ENCODE data around the gene ELF5. TPM values are rescaled to one million over a fixed set of nuclear protein-coding genes. Genes with fewer than 3 reads are reported as not detected.

The ELF5 gene
- total and polyA plus RNA-seq, 2 experiments from 2014 or later: not detected

GRCh38 chr11:34558211-34558610, 44.6 kb upstream of the ELF5 start:
- no peak overlapping the region for H3K9ac ChIP-seq
- no peaks in the 10 kb centered on the region for H3F3A ChIP-seq (ENCODE audit: insufficient read depth)
- no peaks in the 10 kb centered on the region for H3K9me2 ChIP-seq (ENCODE audit: insufficient read depth)
- H3K4me3 ChIP-seq: no peak overlapping the region
- H3K79me2 ChIP-seq (ENCODE audit: insufficient read depth): no peaks in the 10 kb centered on the region
- WGBS, 2 experiments (ENCODE audit: low coverage in 1 of 2, low lambda C conversion rate in 2 of 2, missing lambda C conversion rate in 2 of 2): 24 to 31% methylated on average over 1 of the region's 1 CpG
- no peaks in the 10 kb centered on the region for H3K36me3 ChIP-seq (ENCODE audit: low read depth)
- in situ Hi-C loops (cut with MboI): no loop called here
- H3K27me3 ChIP-seq (replicated peaks; ENCODE audit: insufficient read depth): peaks cover 22% of the 10 kb centered on the region; the same call in 1 of the 2 replicates
- no peak overlapping the region for H3K4me2 ChIP-seq (ENCODE audit: unreplicated experiment)
- no peak overlapping the region for H3K27ac ChIP-seq
- DNase-seq: no peak
- no peaks in the 10 kb centered on the region for H3K4me1 ChIP-seq (ENCODE audit: insufficient read depth)
- H2AFZ ChIP-seq: no peak overlapping the region
- no peaks in the 10 kb centered on the region for H3K9me3 ChIP-seq (ENCODE audit: low read depth)
- no peaks in the 10 kb centered on the region for H4K20me1 ChIP-seq (ENCODE audit: insufficient read depth)
- no peak for TF ChIP-seq EZH2phosphoT487 (IDR thresholded peaks at IDR 0.05; ENCODE audit: insufficient read depth, low read depth)
- TF ChIP-seq EZH2 (IDR thresholded peaks at IDR 0.05; ENCODE audit: insufficient read depth, poor library complexity, severe bottlenecking): no peak

- in situ Hi-C loops (cut with MboI): no loop called here
Observed at GRCh38 chr11:34552270-34552669, 38.7 kb upstream of the ELF5 start.

GRCh38 chr11:34549271-34549670, 35.7 kb upstream of the ELF5 start:
- Histone ChIP-seq H3K4me1 (ENCODE audit: insufficient read depth) (no peaks in the 10 kb centered on the region), H3K4me2 (ENCODE audit: unreplicated experiment) (no peak overlapping the region), H3F3A (ENCODE audit: insufficient read depth) (no peaks in the 10 kb centered on the region), H3K27me3 (replicated peaks; ENCODE audit: insufficient read depth) (peaks cover 52% of the 10 kb centered on the region), H3K9me2 (ENCODE audit: insufficient read depth) (no peaks in the 10 kb centered on the region), H2AFZ (no peak overlapping the region), H3K9me3 (ENCODE audit: low read depth) (no peaks in the 10 kb centered on the region), H3K4me3 (no peak overlapping the region), H3K79me2 (ENCODE audit: insufficient read depth) (no peaks in the 10 kb centered on the region), H3K36me3 (ENCODE audit: low read depth) (no peaks in the 10 kb centered on the region), H3K9ac (no peak overlapping the region), H4K20me1 (ENCODE audit: insufficient read depth) (no peaks in the 10 kb centered on the region), H3K27ac (no peak overlapping the region)
- in situ Hi-C loops (cut with MboI): no loop called here
- no peak for TF ChIP-seq EZH2 (IDR thresholded peaks at IDR 0.05; ENCODE audit: insufficient read depth, poor library complexity, severe bottlenecking)
- no peak for DNase-seq
- 57% methylated on average over 5 of the region's 5 CpGs for WGBS, 2 experiments (ENCODE audit: low coverage in 1 of 2, low lambda C conversion rate in 2 of 2, missing lambda C conversion rate in 2 of 2)

More at GRCh38 chr11:34552270-34552669, 38.7 kb upstream of the ELF5 start:
- Histone ChIP-seq H3K9ac (no peak overlapping the region), H3K27me3 (replicated peaks; ENCODE audit: insufficient read depth) (peaks cover 35% of the 10 kb centered on the region), H2AFZ (no peak overlapping the region), H3K27ac (no peak overlapping the region), H3F3A (ENCODE audit: insufficient read depth) (no peaks in the 10 kb centered on the region), H3K4me3 (no peak overlapping the region), H3K9me3 (ENCODE audit: low read depth) (no peaks in the 10 kb centered on the region), H4K20me1 (ENCODE audit: insufficient read depth) (no peaks in the 10 kb centered on the region), H3K4me1 (ENCODE audit: insufficient read depth) (no peaks in the 10 kb centered on the region), H3K4me2 (ENCODE audit: unreplicated experiment) (no peak overlapping the region), H3K9me2 (ENCODE audit: insufficient read depth) (no peaks in the 10 kb centered on the region), H3K79me2 (ENCODE audit: insufficient read depth) (no peaks in the 10 kb centered on the region), H3K36me3 (ENCODE audit: low read depth) (no peaks in the 10 kb centered on the region)
- no peak for DNase-seq
- no peak for TF ChIP-seq EZH2phosphoT487 (IDR thresholded peaks at IDR 0.05; ENCODE audit: insufficient read depth, low read depth)
- no peak for TF ChIP-seq EZH2 (IDR thresholded peaks at IDR 0.05; ENCODE audit: insufficient read depth, poor library complexity, severe bottlenecking)
- WGBS, 2 experiments (ENCODE audit: low coverage in 1 of 2, low lambda C conversion rate in 2 of 2, missing lambda C conversion rate in 2 of 2): 50 to 53% methylated on average over 3 of the region's 3 CpGs

- Histone ChIP-seq H3K4me2 (ENCODE audit: unreplicated experiment) (no peak overlapping the region), H3K27me3 (replicated peaks; ENCODE audit: insufficient read depth) (peaks cover 56% of the 10 kb centered on the region), H2AFZ (no peak overlapping the region), H3K9ac (no peak overlapping the region), H4K20me1 (ENCODE audit: insufficient read depth) (no peaks in the 10 kb centered on the region), H3K36me3 (ENCODE audit: low read depth) (no peaks in the 10 kb centered on the region), H3K9me3 (ENCODE audit: low read depth) (no peaks in the 10 kb centered on the region), H3K27ac (no peak overlapping the region), H3K9me2 (ENCODE audit: insufficient read depth) (no peaks in the 10 kb centered on the region), H3K79me2 (ENCODE audit: insufficient read depth) (no peaks in the 10 kb centered on the region), H3K4me3 (no peak overlapping the region), H3F3A (ENCODE audit: insufficient read depth) (no peaks in the 10 kb centered on the region), H3K4me1 (ENCODE audit: insufficient read depth) (no peaks in the 10 kb centered on the region)
- TF ChIP-seq EZH2 (IDR thresholded peaks at IDR 0.05; ENCODE audit: insufficient read depth, poor library complexity, severe bottlenecking): no peak
- TF ChIP-seq EZH2phosphoT487 (IDR thresholded peaks at IDR 0.05; ENCODE audit: insufficient read depth, low read depth): no peak
- WGBS, 2 experiments (ENCODE audit: low coverage in 1 of 2, low lambda C conversion rate in 2 of 2, missing lambda C conversion rate in 2 of 2): 75 to 78% methylated on average over 4 of the region's 4 CpGs
- in situ Hi-C loops (cut with MboI): no loop called here
- no peak for DNase-seq
Observed at GRCh38 chr11:34548278-34548677, 34.7 kb upstream of the ELF5 start.
